ENCODE results near the gene OR5B2.

- TF ChIP-seq CTCF (conservative IDR thresholded peaks at IDR 0.05; ENCODE audit: low read length) (no peak), EZH2phosphoT487 (IDR thresholded peaks at IDR 0.05; ENCODE audit: borderline replicate concordance, low read depth, low read length) (no peak)
These were observed 33.7 kb downstream of the OR5B2 start for GRCh38 chr11:58394195-58394594.

All from OCI-LY7 (cell line).